ENCODE results near the gene VAMP5.
A peak's percentile ranks its signal among the peaks of the same experiment; 100 is the strongest.
"Not testable (repeated sequence)": the region's sequence is repeated elsewhere in the genome, so short reads cannot be mapped to it uniquely, and the experiment has no call there.

VAMP5 gene

GRCh38 chr2:85602476-85603234, 18.4 kb downstream of the VAMP5 start, which contains the start of gene TMEM150A:
Gene TMEM150A, minus strand, starts transcription at chr2:85602698. Its CDS starts 750 bp downstream, at chr2:85601948.
- peak; percentile 99 for DNase-seq

GRCh38 chr2:85604133-85604444, 19.9 kb downstream of the VAMP5 start:
- DNase-seq = not testable (repeated sequence)

- DNase-seq = no peak
Observed at GRCh38 chr2:85604568-85605339, 20.5 kb downstream of the VAMP5 start.

- peak; percentile 56 for DNase-seq
Observed at GRCh38 chr2:85605406-85606115, 21.3 kb downstream of the VAMP5 start.

- no peak for DNase-seq
Observed at GRCh38 chr2:85606116-85606455, 21.9 kb downstream of the VAMP5 start.

- DNase-seq = no peak
Observed at GRCh38 chr2:85607268-85608215, 23.3 kb downstream of the VAMP5 start.

- no peak for DNase-seq
Observed at GRCh38 chr2:85611217-85611704, 27.0 kb downstream of the VAMP5 start.

- peak; percentile 98 for DNase-seq
Observed at GRCh38 chr2:85611705-85612587, 27.7 kb downstream of the VAMP5 start, which contains the start of gene C2orf68. Gene C2orf68, minus strand, starts transcription at chr2:85612066. Its CDS starts 82 bp downstream, at chr2:85611984.

- no peak for DNase-seq
Observed at GRCh38 chr2:85613717-85614515, 29.7 kb downstream of the VAMP5 start.

- DNase-seq = not testable (repeated sequence)
Observed at GRCh38 chr2:85614757-85615156, 30.5 kb downstream of the VAMP5 start.

GRCh38 chr2:85615413-85615728, 31.1 kb downstream of the VAMP5 start:
- no peak for DNase-seq

- not testable (repeated sequence) for DNase-seq
Observed at GRCh38 chr2:85617723-85618122, 33.5 kb downstream of the VAMP5 start.

- no peak for DNase-seq
Observed at GRCh38 chr2:85619617-85620016, 35.4 kb downstream of the VAMP5 start.

- no peak for DNase-seq
Observed at GRCh38 chr2:85621338-85621737, 37.1 kb downstream of the VAMP5 start.

- no peak for DNase-seq
Observed at GRCh38 chr2:85623991-85624390, 39.8 kb downstream of the VAMP5 start.

- DNase-seq = no peak
Observed at GRCh38 chr2:85628658-85629057, 44.4 kb downstream of the VAMP5 start.

- no peak for DNase-seq
Observed at GRCh38 chr2:85631316-85631715, 47.1 kb downstream of the VAMP5 start.

- DNase-seq = no peak
Observed at GRCh38 chr2:85635011-85635410, 50.8 kb downstream of the VAMP5 start.

GRCh38 chr2:85635636-85636035, 51.4 kb downstream of the VAMP5 start:
- no peak for DNase-seq

GRCh38 chr2:85642725-85643124, 58.5 kb downstream of the VAMP5 start:
- DNase-seq = no peak

All from DMS53 (cell line).